IPS DF 6.9 (cell line): ENCODE measurements around the gene SPTSSA.
"Not testable (repeated sequence)": the region's sequence is repeated elsewhere in the genome, so short reads cannot be mapped to it uniquely, and the experiment has no call there.

Experiments
- DNase-seq: peaks from one replicate; pipeline ENCODE4 v3.0.0-alpha.2; 2013; ENCODE audit warnings: low read depth, low spot score
- H3K27ac ChIP-seq: one replicate; pipeline ENCODE4 v1.5.1; 2013; ENCODE audit warnings: low read length, control low read depth
- H3K27me3 ChIP-seq: 2 replicates; pipeline ENCODE4 v1.6.1; 2013; ENCODE audit warnings: mild to moderate bottlenecking, low read length; ENCODE audit not compliant: control insufficient read depth, insufficient read depth
- H3K36me3 ChIP-seq: 2 replicates; pipeline ENCODE4 v1.6.1; 2013; ENCODE audit warnings: low read length; ENCODE audit not compliant: control insufficient read depth, insufficient read depth
- H3K4me1 ChIP-seq: 2 replicates; pipeline ENCODE4 v1.6.1; 2013; ENCODE audit warnings: low read length; ENCODE audit not compliant: control insufficient read depth, insufficient read depth
- H3K4me3 ChIP-seq: 2 replicates; pipeline ENCODE4 v1.5.1; 2013; ENCODE audit warnings: mild to moderate bottlenecking, low read length
- H3K9me3 ChIP-seq: 2 replicates; pipeline ENCODE4 v1.6.1; 2013; ENCODE audit warnings: low read length, inconsistent platforms; ENCODE audit not compliant: control insufficient read depth, insufficient read depth
- WGBS: extraction: QIAGEN DNeasy Blood & Tissue Kit; methylation state at CpG from one replicate; pipeline ENCODE4 v1.1.7; 2013; ENCODE audit warnings: mixed read lengths, missing lambda C conversion rate; ENCODE audit not compliant: insufficient read length, insufficient coverage; 5-methylcytosine and 5-hydroxymethylcytosine counted together

SPTSSA gene

DNA sequence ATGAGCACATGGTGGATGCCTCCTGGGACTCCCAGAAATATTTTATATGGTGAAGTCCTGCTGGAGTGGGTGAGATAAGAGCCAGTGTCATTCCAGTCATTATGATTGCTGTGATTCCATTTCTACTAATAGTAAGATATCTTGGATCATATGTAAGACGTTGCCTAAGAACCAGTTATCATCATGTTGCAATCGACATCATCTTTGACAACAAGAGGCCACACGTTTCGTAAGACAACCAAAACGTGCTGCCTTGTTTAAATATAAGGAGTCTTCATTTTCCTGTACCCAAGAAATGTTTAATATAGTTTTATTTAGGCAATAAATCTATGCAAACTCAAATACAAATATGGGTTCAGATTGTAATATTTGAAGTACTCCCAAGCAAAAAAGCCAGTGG lies 58.4 kb downstream of the SPTSSA start:
- H3K36me3 ChIP-seq: no peaks in the 10 kb centered on the region
- DNase-seq: no peak
- H3K4me3 ChIP-seq: no peak overlapping the region
- no peaks in the 10 kb centered on the region for H3K27me3 ChIP-seq
- H3K4me1 ChIP-seq: no peaks in the 10 kb centered on the region
- H3K9me3 ChIP-seq: no peaks in the 10 kb centered on the region
- no CpG with 5 or more reads among the region's 5 CpGs for WGBS
- no peak overlapping the region for H3K27ac ChIP-seq

DNA sequence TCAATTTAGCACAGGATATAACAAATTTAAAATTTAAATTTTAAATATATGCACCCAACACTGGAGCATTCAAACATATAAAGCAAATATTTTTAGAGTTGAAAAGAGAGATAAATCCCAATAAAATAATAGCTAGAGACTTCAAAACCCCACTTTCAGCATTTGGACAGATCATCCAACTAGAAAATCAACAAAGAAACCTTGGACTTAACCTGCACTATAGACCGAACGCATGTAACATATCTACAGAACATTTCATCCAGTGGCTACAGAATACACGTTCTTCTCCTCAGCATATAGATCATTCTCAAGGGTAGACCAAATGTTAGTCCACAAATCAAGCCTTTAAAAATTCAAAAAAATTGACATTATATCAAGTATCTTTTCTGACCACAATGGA lies 64.0 kb downstream of the SPTSSA start:
- H3K4me1 ChIP-seq: no peaks in the 10 kb centered on the region
- no peak for DNase-seq
- H3K4me3 ChIP-seq: no peak overlapping the region
- no peaks in the 10 kb centered on the region for H3K27me3 ChIP-seq
- WGBS: no CpG with 5 or more reads among the region's 3 CpGs
- no peak overlapping the region for H3K27ac ChIP-seq
- no peaks in the 10 kb centered on the region for H3K36me3 ChIP-seq
- no peaks in the 10 kb centered on the region for H3K9me3 ChIP-seq

DNA sequence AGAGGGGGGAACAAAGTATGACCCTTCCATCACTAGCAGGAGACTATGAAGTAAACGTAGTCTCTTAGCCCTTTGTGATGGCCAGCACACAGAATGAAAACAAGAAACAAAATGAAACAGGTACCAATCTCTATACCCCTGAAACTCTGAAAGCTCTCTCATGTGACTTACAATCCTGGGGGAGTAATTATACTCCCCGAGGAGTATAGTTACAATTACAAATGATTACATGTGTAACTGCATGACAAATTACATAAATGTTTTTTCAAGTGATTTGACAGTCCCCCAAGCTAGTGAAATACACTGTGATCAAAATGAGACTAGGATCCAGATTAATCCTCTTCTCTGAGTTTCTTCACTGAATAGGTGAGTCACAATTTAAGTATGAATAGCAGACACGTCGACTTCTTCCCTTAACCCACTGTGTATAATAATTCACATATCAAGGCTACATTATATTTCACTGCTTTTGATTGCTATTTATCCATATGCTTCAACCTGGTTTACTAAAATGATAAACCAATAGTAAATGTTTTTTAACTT lies 74.0 kb downstream of the SPTSSA start:
- Histone ChIP-seq H3K27me3 (no peaks in the 10 kb centered on the region), H3K4me1 (no peaks in the 10 kb centered on the region), H3K36me3 (no peaks in the 10 kb centered on the region), H3K27ac (no peak overlapping the region), H3K9me3 (no peaks in the 10 kb centered on the region), H3K4me3 (no peak overlapping the region)
- no CpG with 5 or more reads among the region's 4 CpGs for WGBS
- no peak for DNase-seq

DNA sequence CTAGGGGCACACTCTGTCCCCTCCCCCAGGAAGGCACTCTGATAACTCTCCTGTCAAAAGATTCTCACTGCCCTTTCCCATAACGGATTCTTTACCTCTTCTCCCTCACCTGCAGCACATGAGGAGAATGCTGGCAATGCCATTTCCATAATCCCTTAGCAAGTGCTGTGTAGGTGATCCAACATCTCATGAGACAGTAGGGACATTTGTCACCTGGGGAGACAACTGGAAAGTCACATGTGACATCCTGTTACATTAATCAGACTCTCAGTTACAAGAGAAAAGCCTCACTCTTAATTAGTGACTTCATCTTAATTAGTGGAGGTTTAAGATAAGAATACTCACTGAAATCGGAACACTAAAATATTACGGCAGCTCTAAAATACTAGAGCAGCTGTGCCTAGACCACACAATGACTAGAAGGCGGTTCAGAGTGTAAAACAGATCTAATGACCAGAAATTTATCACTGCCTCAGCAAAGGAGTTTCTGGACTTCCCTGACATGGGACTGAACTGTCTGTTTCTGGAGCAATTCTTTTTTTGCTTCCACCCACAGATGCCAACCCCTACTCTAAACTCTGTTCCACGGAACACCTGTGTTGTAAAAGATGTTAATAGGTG lies 75.1 kb downstream of the SPTSSA start:
- no peaks in the 10 kb centered on the region for H3K36me3 ChIP-seq
- WGBS: no CpG with 5 or more reads among the region's 5 CpGs

DNA sequence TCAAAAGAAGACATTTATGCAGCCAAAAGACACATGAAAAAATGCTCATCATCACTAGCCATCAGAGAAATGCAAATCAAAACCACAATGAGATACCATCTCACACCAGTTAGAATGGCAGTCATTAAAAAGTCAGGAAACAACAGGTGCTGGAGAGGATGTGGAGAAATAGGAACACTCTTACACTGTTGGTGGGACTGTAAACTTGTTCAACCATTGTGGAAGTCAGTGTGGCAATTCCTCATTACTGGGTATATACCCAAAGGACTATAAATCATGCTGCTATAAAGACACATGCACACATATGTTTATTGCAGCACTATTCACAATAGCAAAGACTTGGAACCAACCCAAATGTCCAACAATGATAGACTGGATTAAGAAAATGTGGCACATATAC lies 76.2 kb downstream of the SPTSSA start:
- H3K9me3 ChIP-seq, H3K4me3 ChIP-seq, DNase-seq, H3K36me3 ChIP-seq, H3K4me1 ChIP-seq, H3K27me3 ChIP-seq, H3K27ac ChIP-seq: not testable (repeated sequence)

More for the DNA sequence above, 75.1 kb downstream of the SPTSSA start:
- no peak overlapping the region for H3K4me3 ChIP-seq
- no peaks in the 10 kb centered on the region for H3K4me1 ChIP-seq
- no peak for DNase-seq
- no peaks in the 10 kb centered on the region for H3K27me3 ChIP-seq
- H3K9me3 ChIP-seq: no peaks in the 10 kb centered on the region
- H3K27ac ChIP-seq: no peak overlapping the region

DNA sequence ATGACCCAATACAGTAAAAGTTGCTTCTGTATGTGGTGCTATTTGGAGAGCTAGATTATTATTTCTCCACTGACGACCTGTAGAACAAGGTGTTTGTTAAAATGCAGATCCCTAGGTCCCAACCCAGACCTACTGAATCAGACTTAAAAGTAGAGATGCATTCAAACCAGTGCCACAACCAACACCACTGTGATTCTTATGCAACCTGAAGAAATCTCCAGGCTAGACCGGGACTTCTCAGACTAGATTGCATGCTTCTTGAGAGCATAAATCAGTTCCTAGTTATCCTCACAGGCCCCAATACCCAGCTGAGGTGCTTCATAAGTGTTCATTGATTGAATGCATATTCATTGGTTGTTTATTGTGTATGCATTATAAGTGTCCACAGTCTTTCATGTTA lies 78.2 kb downstream of the SPTSSA start:
- Histone ChIP-seq H3K9me3 (no peaks in the 10 kb centered on the region), H3K4me3 (no peak overlapping the region), H3K27me3 (no peaks in the 10 kb centered on the region), H3K27ac (no peak overlapping the region), H3K36me3 (no peaks in the 10 kb centered on the region), H3K4me1 (no peaks in the 10 kb centered on the region)
- DNase-seq: no peak
- no CpG with 5 or more reads among the region's 2 CpGs for WGBS
